Endodermal cell (in vitro differentiated cells): Measurements from ENCODE around the gene MACO1. TPM values are rescaled to one million over a fixed set of nuclear protein-coding genes. Genes with fewer than 3 reads are reported as not detected.
"Not testable (repeated sequence)": the region's sequence is repeated elsewhere in the genome, so short reads cannot be mapped to it uniquely, and the experiment has no call there.

Source experiments
- DNase-seq: peaks from one replicate; pipeline ENCODE4 v3.0.0-alpha.2; 2017
- H3K27ac ChIP-seq: 2 replicates; pipeline ENCODE4 v1.5.1; 2013; ENCODE audit warnings: mild to moderate bottlenecking, low read depth, low read length, moderate library complexity
- H3K27me3 ChIP-seq: 2 replicates; pipeline ENCODE4 v1.6.1; 2013; ENCODE audit warnings: mild to moderate bottlenecking, low read length, moderate library complexity; ENCODE audit not compliant: insufficient read depth, control insufficient read depth, poor library complexity, severe bottlenecking
- H3K36me3 ChIP-seq: 2 replicates; pipeline ENCODE4 v1.7.0; 2013; ENCODE audit warnings: mild to moderate bottlenecking, low read length, moderate library complexity; ENCODE audit not compliant: control insufficient read depth, insufficient read depth
- H3K4me1 ChIP-seq: one replicate; pipeline ENCODE4 v1.7.0; 2013; ENCODE audit warnings: low read length; ENCODE audit not compliant: control insufficient read depth, insufficient read depth
- H3K4me3 ChIP-seq: 2 replicates; pipeline ENCODE4 v1.5.1; 2013; ENCODE audit warnings: mild to moderate bottlenecking, low read length, moderate library complexity
- H3K9ac ChIP-seq: 2 replicates; pipeline ENCODE4 v1.6.1; 2013; ENCODE audit warnings: mild to moderate bottlenecking, low read length, moderate library complexity; ENCODE audit not compliant: poor library complexity, severe bottlenecking; ENCODE audit errors: extremely low read depth
- H3K9me3 ChIP-seq: 2 replicates; pipeline ENCODE4 v1.6.1; 2013; ENCODE audit warnings: mild to moderate bottlenecking, low read length, moderate library complexity; ENCODE audit not compliant: control insufficient read depth
- H3K27ac Mint-ChIP-seq: 2 replicates; pipeline ENCODE4 v1.8.0; 2020; ENCODE audit warnings: mixed read lengths
- H3K27me3 Mint-ChIP-seq: 2 replicates; pipeline ENCODE4 v1.8.0; 2021; ENCODE audit warnings: mild to moderate bottlenecking, mixed read lengths; ENCODE audit not compliant: insufficient read depth
- H3K36me3 Mint-ChIP-seq: 2 replicates; pipeline ENCODE4 v1.8.0; 2020; ENCODE audit warnings: low read depth, mixed read lengths
- H3K4me1 Mint-ChIP-seq: 2 replicates; pipeline ENCODE4 v1.8.0; 2020; ENCODE audit warnings: mixed read lengths
- H3K4me3 Mint-ChIP-seq: 2 replicates; pipeline ENCODE4 v1.8.0; 2020; ENCODE audit warnings: mild to moderate bottlenecking, moderate library complexity, mixed read lengths
- H3K9me3 Mint-ChIP-seq: 2 replicates; pipeline ENCODE4 v1.8.0; 2020; ENCODE audit warnings: mild to moderate bottlenecking, mixed read lengths
- WGBS, 2 experiments: methylation state at CpG; one replicate each; pipeline versions ENCODE4 v1.1.5 to v1.1.7; 2013; ENCODE audit warnings: missing lambda C conversion rate in 2 of 2, mixed read lengths in 1 of 2; ENCODE audit not compliant: insufficient coverage in 1 of 2, insufficient read length in 1 of 2; 5-methylcytosine and 5-hydroxymethylcytosine counted together
- total RNA-seq, 2 donors: library from RNA; stranded (reverse); fragmentation: NEBNext Ultra II Directional in 1 of 2; extraction: Animal tissue kit (Norgen Biotek cat#: 25700) in 1 of 2; gene quantifications; 2 replicates in 1 of 2; 3 replicates in 1 of 2; pipeline ENCODE4 v1.2.1, GENCODE V29; 2021
- TF ChIP-seq, protein P1 (sequence below): fragments of 200-600 bp; sonication (generic); conservative IDR thresholded peaks from 2 replicates; pipeline ENCODE4 v1.5.0; 2021; ENCODE audit warnings: antibody characterized with exemption, mild to moderate bottlenecking

The MACO1 gene
- total RNA-seq, 2 donors from 2014 or later = 13.1 to 14.1 TPM

DNA sequence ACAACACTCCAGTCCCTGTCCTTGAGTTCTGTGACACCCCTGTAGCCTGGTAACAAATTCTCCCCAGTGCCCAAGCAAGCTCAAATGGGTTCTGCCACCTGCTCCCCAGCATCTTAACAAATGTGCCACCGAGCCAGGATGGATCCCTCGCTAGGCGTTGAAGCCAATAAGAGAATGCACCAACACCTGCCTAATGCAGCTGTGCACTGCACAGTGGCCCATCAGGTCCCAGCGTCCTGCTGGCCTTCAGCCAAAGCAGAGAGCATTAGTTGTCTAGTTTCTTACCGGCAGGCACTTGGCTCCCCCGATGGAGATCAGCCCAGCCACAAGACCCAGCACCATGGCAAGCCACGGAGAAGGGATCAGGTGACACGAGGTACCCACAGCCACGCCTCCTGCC is 42.0 kb upstream of the MACO1 start:
- H3K4me3 Mint-ChIP-seq, H3K36me3 Mint-ChIP-seq: not testable (repeated sequence)

DNA sequence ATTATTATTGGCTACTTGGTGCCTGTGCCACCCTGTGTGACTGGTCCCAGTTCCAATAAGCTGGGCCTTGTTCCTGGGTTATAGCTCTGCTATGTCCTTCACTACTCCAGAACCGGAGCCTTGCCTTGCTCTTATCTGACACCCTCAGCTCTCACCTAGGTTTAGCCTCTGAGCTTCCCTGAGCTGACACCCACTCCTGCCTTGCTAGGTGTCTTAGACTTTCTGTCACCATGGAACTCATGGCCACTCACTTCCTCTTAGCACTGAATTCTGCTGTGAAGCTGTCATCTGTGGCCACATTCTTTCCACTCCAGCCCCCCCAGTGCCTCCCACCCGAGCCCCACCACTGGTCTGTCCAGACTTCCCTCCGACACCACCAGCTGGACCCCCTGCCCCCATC is 41.0 kb upstream of the MACO1 start:
- not testable (repeated sequence) for H3K4me1 ChIP-seq, H3K27ac ChIP-seq, H3K27me3 ChIP-seq, H3K9me3 Mint-ChIP-seq, H3K27ac Mint-ChIP-seq, H3K36me3 ChIP-seq, H3K9me3 ChIP-seq, H3K27me3 Mint-ChIP-seq, H3K9ac ChIP-seq, H3K36me3 Mint-ChIP-seq, H3K4me3 Mint-ChIP-seq, H3K4me3 ChIP-seq, DNase-seq
- peaks cover 10% of the 10 kb centered on the region for H3K4me1 Mint-ChIP-seq
- WGBS, 2 experiments = 83% methylated on average over 3 of the region's 3 CpGs; no CpG with 5 or more reads in 1 of the 2 experiments

More for the DNA sequence above, 42.0 kb upstream of the MACO1 start:
- H3K27ac ChIP-seq, H3K27ac Mint-ChIP-seq, H3K27me3 ChIP-seq, H3K9ac ChIP-seq, H3K36me3 ChIP-seq, H3K4me1 ChIP-seq, H3K9me3 Mint-ChIP-seq, H3K9me3 ChIP-seq, DNase-seq, H3K4me3 ChIP-seq, H3K27me3 Mint-ChIP-seq: not testable (repeated sequence)
- peaks cover 10% of the 10 kb centered on the region for H3K4me1 Mint-ChIP-seq
- WGBS, 2 experiments = 96 to 100% methylated on average over 3 to 6 of the region's 9 CpGs

DNA sequence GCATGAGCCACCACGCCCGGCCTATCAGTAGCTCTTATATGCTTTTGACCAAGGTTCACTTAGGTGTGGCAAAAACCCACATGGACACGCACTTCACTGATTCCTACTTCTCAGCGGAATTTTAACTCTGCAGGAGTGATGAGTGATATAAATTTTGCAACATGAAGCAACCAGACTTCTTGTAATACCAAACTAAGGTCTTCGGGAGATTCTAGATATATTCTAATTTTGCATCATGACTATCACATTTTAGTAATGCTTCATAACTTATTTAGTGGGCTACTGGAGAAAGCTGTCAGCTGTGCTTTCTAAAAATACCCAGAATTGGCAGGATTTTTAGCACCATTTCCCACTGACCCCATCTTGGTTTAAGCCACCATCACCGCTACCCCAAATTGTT is 37.9 kb upstream of the MACO1 start:
- no peaks in the 10 kb centered on the region for H3K9me3 ChIP-seq
- no peak overlapping the region for H3K27ac ChIP-seq
- no peaks in the 10 kb centered on the region for H3K27me3 ChIP-seq
- H3K4me3 ChIP-seq = no peak overlapping the region
- no peaks in the 10 kb centered on the region for H3K4me1 ChIP-seq
- Mint-ChIP-seq H3K27me3 (peaks cover 2% of the 10 kb centered on the region), H3K9me3 (no peaks in the 10 kb centered on the region), H3K4me3 (no peak overlapping the region), H3K4me1 (peaks cover 12% of the 10 kb centered on the region), H3K27ac (no peak overlapping the region), H3K36me3 (no peaks in the 10 kb centered on the region)
- no peak overlapping the region for H3K9ac ChIP-seq
- no peaks in the 10 kb centered on the region for H3K36me3 ChIP-seq
- no peak for DNase-seq
- 98 to 100% methylated on average over 2 to 6 of the region's 6 CpGs for WGBS, 2 experiments
- TF ChIP-seq, protein P1, sequence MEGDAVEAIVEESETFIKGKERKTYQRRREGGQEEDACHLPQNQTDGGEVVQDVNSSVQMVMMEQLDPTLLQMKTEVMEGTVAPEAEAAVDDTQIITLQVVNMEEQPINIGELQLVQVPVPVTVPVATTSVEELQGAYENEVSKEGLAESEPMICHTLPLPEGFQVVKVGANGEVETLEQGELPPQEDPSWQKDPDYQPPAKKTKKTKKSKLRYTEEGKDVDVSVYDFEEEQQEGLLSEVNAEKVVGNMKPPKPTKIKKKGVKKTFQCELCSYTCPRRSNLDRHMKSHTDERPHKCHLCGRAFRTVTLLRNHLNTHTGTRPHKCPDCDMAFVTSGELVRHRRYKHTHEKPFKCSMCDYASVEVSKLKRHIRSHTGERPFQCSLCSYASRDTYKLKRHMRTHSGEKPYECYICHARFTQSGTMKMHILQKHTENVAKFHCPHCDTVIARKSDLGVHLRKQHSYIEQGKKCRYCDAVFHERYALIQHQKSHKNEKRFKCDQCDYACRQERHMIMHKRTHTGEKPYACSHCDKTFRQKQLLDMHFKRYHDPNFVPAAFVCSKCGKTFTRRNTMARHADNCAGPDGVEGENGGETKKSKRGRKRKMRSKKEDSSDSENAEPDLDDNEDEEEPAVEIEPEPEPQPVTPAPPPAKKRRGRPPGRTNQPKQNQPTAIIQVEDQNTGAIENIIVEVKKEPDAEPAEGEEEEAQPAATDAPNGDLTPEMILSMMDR = no peak

DNA sequence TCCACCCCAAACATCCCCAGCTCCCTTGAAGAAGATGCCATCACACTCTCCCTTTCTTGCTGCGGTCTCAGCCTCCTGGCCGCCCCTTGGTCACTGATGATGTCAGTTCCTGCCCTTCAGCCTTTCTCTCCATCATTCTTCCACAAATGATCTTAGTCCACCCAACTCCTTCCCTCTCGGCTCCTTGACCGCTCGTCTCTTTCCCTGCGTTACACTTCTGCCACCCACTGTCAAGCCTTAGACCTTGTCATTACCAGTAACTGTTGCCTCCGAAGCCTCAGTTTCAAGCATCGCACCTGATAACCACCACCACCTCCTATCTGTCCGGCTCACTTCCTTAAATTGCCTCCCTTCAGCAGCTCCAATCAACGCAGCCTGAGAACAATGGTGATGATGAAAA is 33.1 kb upstream of the MACO1 start:
- H3K36me3 ChIP-seq, H3K9me3 Mint-ChIP-seq, H3K27me3 ChIP-seq, H3K4me1 ChIP-seq, H3K9ac ChIP-seq, H3K36me3 Mint-ChIP-seq, H3K4me1 Mint-ChIP-seq, H3K27ac Mint-ChIP-seq, H3K9me3 ChIP-seq, H3K27ac ChIP-seq, DNase-seq, H3K4me3 Mint-ChIP-seq, H3K4me3 ChIP-seq: not testable (repeated sequence)
- H3K27me3 Mint-ChIP-seq = peaks cover 17% of the 10 kb centered on the region
- 85% methylated on average over 2 of the region's 10 CpGs; no CpG with 5 or more reads in 1 of the 2 experiments for WGBS, 2 experiments

DNA sequence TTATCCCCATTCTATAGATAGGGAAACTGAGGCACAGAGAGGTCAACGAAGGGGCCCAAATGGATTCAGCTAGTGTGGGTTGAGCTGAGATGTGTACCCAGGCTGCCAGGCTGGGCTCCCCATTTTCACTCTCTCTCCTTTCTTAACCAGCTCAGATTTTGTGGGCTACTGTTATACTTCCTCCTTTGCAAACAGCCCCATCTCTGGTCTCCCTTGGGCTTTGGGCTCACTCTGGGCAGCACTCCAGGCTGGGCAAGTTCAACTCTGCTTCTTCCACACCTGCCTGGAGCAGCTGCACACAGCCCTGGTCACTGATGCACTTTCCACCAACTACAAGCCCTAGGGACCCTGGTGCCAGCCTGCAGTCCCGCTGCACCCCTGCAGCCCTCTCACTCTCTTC is 32.6 kb upstream of the MACO1 start:
- not testable (repeated sequence) for H3K27me3 ChIP-seq, H3K36me3 ChIP-seq, H3K9me3 ChIP-seq, H3K27ac Mint-ChIP-seq, H3K27ac ChIP-seq, DNase-seq, H3K36me3 Mint-ChIP-seq, H3K9me3 Mint-ChIP-seq, H3K9ac ChIP-seq, H3K4me3 Mint-ChIP-seq, H3K4me1 ChIP-seq, H3K4me1 Mint-ChIP-seq, H3K4me3 ChIP-seq
- H3K27me3 Mint-ChIP-seq = peaks cover 19% of the 10 kb centered on the region
- WGBS, 2 experiments = no CpG with 5 or more reads among the region's 2 CpGs
